Measurements from ENCODE around the gene BRD3OS. TPM values are rescaled to one million over a fixed set of nuclear protein-coding genes. Genes with fewer than 3 reads are reported as not detected.

Gene BRD3OS
- polyA plus RNA-seq, 1 donor: 21.6 TPM

DNA sequence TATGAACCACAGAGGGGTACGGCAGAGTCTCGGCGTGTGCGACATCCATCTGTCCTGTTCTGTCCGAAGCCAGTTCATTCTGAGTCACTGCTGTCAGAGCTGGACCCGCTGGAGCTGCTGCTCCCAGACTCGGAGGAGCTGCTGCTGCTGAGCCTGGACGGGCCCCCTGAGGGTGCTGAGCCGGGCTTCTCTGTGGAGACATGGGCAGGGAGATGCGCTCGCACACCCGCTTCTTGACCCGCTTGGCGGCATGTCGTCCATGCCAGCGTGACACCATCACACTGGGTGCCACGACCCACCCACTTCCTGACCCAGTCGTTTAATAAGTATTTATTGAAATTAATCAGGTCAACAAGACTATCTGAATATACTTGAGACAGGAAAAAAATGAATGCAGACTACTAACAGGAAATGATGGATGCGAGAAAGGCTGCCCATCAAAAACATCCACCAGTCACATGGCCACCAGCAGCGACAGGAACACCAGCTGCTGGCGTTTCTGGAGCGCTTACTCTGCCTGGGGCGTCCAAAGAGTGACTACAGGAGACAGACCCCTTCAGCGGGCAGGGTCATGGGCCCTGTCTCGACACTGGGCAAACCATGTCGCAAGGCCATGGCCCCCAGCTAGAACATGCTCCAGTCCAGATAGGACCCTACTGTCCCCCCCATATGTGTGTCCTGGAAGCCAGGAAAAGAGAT, 8.4 kb downstream of the BRD3OS start:
- no peak for DNase-seq

DNA sequence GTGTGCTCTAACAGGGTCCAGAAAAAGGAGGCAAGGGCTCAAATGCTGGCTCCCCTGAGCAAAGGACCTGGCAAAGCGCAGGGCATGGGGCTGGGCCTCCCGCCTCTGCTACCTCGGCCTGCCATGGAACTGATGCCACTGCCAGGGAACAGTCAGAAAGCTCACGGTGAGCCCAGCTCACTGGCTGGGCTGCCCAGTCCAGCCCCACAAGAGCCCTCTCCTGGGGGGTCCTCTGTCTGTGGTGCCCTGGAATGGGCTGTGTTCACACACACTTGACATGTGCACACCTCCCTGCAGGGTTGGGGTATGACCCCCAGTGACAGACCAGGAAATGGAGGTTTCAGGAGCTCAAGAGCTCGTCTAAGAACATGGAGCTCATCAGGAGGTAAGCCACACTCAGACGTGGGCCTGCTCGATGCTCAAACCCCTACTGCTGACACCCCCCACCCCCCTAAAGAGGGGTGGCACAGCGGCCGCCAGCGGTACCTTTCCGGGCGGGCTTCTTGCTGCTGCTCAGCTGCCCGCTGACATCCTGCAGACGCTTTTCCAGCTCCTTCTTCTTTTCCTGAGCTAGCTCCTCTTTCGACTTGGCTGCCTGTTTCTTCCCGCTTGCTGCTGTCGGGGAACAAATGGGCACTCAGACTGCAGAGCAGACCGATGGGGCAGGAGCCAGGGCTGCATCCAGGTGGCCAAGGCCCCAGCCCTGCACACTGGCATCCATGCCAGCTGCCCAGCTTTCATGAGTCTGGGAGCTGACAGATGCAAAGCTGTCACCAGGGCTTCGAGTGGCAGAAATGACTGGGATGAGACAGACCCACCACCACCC, 9.1 kb downstream of the BRD3OS start:
- DNase-seq: no peak

DNA sequence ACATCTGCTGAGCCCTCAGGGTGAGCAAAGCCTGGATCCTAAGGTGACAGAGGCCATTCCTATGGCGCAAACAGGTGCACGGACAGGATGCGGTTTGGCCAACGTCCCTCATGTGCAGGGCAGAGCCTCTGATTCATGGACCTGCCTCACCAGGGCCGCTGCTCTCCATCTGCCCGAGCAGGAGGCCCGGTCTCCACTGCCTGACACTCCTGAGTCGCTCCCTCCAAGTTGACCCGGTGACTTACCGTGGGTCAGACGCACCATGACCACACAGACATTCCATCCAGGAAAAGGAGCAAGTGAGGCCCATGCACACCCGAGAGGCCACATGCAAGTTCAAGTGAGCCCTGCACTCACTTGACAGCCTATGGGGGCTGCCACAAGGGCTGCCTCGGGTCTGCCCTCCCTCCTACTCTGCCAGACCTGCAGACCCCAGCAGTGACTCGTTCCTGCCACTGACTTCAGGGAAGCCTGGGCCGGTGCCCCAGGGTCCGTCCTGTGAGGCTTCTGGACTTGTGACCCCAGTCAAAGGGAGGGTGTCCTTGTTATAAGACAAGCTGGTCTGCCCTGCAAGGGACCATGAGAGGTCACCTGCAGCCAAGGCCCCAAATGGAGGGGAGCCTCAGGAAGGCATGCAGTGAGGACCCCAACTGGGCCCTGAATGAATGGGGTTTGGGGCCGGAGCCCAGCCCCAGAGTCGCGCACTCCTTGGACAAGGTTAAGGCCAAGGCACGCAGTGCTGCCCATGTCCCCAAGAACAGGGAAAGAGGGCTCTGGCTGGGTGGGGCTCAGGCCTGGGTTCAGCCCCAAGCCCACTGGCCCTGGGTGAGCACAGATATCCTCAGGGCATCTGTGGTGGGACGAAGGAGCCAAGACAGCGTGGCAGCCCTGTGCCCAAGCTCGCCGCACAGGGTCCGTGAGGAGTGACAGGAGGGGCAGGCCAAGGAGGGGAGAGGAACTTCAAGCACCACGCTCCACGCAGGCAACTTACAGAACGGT, 10.1 kb downstream of the BRD3OS start:
- DNase-seq: no peak

DNA sequence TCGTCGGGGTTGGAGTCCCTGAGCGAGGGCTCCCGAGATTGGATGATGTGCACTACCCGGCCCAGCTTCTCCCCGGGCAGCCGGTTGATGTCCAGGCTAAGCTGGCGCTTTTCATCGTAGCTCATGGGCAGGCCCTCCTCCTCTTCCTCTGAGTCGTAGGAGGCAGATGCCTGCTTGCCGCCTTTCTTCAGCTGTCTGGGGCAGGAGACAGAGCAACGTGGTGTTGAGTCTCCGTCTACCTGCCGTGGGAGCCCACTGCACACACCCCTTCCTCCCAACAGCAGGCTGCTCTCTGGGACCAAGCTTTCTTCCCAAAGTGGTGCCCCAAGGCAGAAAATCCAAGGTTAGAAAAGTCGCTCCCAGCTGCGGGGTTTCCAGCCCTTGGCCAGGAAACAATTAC, 10.8 kb downstream of the BRD3OS start:
- no peak for DNase-seq

GRCh38 chr9:134037641-134038040, 12.4 kb downstream of the BRD3OS start:
- no peak for DNase-seq

DNA sequence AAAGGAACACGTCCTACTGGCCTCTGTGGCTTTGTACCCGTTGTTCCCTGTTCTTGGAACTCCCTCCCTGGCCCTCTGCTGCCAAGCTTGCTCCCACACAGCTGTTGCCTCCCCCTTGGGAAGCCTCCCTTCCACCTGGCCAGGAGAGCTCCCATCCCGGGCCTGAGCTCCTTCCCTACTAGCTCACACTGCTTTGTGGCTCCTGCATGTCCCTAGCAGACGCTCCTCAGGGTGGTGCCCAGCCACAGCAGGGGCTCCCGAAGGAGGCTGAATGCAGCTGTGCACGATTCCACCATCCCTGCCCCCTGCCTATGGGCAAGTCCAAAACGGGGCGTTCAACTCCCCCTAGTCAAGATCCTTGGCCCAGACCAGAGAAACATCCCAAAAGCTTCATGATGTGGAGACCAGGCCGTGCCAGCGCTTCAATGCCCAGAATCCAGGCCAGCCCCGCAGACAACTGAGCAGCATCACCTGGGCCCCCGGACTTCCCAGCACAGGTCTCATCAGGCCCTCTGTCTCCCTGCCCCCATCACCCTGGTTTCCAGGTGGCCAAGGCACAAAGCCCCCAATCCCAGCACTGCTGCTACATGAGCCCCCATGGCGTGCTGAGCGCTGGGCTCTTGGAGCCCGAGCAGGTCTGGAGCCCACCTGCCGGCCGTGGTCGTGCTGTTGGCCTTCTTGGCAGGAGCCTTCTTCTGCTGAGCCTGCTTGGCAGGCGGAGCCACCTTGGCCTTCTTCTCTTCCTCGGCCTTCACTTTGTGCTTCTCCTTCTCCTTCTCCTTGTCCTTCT, 14.3 kb downstream of the BRD3OS start:
- DNase-seq: no peak

DNA sequence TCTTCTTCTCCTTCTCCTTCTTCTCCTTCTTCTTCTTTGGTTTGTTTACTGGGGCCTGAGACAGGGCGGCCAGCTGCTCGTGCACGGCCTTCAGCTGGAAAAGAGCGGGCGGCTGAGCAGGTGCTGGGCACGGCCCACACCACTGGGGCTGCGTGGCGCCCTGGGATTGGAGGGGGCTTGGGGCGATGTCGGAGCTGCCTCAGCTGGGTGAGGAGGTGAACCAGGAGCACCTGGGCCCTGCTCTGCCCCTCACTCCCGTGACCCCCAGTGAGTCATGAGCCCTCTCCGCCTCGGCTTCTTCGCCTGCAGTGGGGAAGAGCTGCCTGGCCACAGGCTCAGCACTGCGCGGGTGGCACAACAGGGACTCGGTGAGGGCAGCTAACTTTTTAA, 14.9 kb downstream of the BRD3OS start:
- DNase-seq: no peak

DNA sequence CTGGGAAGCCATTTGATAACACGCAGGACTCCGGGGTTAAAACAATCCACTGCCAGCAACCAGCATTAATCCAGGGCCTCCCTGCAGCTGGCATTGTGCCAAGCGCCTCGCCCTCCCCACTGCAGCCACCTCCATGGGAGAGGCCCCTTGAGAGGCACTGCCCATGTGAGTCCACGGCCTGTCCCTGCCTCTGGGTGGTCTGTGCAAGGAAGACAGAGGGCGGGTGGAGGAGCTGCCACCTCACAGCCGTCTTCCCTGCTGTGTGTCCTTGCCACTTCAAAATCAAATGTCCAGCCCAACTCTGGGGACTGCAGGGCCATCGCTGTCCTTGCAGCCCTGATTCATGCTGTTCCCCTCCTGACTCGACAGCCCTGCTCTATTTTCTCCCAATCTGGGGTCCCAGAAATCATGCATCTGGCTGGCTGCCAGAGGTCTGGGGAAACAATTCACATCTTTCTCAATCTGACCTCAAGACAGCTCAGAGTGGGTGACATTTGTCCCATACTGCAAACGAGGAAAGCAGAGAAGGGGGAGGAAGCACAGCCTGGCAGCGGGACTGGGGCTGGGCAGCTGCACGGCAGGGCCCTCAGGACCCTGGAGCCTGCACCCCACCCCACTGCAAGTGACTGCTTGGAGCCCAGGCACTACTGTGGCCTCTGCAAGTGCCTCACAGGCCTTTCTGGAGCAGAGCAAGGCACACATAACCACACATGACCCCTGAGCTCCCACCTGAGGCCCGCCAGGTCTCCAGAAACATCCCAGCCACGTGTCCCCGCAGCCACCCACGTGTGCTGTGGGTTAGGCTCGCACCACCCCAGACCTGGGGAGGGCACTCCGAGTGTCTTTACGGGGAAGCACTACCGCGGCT, 15.7 kb downstream of the BRD3OS start:
- DNase-seq: no peak

DNA sequence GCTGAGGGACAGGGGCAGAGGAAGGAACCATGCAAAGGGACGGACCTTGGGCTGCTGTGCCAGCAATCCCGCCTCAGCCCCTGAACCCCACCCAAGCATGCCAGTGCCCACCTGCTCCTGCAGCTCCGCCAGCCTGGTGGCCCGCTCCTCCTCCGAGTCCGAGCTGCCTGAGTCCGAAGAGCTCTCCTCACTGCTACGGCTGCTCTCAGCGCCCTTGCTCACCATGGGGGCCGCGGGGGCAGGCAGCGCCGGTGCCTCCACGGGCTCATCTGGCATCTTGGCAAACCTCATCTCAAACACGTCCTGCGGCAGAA, 16.3 kb downstream of the BRD3OS start:
- no peak for DNase-seq

- no peak for DNase-seq
Measured at GRCh38 chr9:134043531-134043988, 18.3 kb downstream of the BRD3OS start.

DNA sequence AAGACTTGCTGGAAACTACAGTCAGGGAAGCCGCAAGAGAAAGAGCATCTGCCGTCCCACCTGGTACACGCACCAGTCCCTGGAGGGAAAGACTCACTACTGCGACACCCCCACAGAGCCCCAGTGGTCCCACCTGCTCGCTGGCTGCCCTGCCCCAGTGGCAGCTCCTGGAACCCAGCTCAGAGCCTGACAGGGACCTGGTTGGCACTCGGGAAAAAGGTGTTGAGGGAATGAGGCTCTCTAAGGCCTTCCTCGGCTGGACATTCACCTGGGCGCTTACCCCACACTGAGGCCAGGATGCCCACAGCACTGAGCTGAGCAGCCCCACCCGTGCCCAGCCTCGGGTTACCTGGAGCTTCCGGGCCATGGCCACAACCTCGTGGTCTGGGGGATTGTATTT, 19.7 kb downstream of the BRD3OS start:
- DNase-seq: no peak

GRCh38 chr9:134045841-134046544, 20.7 kb downstream of the BRD3OS start:
- DNase-seq: no peak

DNA sequence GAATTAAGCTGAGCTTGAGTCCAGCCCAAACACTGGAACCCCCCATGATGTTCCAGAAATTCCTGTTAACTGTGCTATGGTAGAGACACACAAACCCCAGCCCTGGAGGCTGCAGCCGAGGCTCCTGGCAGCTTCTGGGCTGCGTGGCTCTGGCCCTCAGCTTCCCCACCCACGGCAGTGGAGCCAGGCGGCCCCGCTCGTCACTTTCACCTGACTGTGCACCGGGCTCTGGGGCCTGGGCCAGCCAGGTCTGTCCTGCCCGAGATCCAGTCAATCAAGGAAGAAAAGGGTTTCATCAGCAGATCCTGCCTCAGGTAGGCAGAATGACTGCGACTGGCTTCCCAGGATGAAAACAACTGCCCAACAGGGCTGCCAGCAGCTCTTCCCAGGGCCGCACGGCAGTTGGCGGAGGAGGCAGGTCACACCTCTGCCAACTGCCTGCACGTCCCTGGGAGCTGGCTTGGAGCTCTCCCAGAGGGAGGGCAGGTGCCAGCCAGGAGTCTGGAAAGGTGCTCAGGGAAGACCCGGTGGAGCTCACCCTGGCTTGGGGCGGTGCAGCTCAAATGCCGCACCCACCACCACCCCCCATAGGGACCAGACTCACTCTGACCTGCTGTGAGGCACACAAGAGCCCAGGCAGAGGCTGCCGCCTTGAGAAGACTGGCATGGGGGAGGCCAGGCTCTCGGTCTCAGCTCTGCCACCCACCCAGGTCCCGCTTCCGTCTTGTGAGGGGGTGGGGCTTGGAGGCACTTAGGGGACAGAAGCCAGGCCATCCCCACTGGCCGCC, 21.8 kb downstream of the BRD3OS start:
- no peak for DNase-seq

GRCh38 chr9:134047868-134048581, 22.7 kb downstream of the BRD3OS start:
- no peak for DNase-seq

DNA sequence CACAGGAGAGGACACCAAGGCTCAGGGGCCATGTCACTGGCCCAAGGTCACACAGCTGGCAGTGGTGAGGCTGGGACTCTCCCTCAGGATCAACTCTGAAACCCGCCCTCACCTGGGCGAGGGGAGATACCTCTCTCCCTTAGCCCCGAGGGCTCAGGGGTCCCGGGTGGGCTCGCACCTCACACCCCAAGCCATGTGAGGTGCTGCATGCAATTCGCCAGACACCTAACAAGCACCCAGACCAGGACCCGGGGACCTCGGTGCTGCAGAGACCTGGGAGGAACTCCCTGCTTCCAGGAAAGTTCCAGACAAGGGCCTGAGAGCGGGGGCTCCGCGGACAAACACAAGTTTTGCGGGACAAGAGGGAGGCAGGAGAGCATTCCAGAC, 23.3 kb downstream of the BRD3OS start:
- no peak for DNase-seq

DNA sequence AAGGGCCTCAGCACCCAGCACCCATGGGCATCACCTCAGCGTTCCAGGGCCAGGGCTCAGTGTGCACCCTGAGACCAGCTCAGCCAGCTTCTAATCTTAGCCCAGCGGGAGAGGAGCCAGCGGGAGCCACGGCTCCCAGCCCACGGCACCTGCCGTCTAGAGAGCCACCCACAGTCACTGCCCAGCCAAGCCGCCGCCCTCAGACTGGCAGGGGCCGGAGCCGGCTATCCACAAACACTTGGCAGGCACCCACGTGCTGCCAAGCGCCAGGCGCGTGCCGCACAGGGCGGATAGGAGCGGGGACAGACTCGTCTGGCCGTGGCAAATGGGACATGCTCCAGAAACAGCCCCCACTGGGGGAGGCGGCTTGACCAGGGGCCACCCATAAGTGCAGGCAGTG, 24.0 kb downstream of the BRD3OS start:
- DNase-seq: no peak

DNA sequence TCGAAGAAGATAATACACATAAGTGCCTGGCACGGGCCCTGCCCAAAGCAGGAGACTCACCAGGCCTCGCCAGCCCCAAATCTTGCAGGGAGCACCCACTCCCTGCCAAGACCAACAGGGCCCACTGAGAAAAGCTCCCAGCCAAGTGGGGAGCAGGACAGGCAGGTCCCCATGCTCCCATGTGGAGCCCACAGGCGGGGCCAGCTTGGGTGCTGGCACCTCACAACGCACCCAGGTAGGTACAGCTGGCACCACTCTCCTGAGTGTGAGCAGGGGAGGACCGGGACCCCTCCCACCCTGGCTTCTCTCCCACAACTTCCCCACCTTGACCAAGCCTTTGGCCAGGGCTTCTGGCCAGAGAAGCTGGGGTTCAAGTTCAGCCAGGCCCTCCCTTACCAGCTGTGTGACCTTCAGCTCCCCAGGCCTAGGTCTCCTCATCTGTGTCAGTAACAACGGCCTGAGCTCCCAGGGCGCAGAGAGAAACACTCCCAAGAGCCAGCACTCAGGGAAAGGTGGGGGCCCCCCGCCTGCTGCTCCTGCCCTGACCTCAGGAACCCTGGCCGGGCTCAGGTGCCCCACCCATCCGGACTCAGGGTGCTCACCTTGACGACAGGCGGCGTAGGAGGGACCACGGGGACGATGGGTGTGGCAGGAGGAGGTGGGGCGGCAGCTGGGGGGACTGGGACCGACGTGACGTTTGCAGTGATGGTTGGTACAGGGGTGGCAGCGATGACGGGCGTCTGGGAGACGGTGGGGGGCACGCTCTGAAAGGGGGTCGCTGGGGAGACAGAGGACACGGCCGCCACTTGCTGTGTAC, 24.7 kb downstream of the BRD3OS start:
- no peak for DNase-seq

DNA sequence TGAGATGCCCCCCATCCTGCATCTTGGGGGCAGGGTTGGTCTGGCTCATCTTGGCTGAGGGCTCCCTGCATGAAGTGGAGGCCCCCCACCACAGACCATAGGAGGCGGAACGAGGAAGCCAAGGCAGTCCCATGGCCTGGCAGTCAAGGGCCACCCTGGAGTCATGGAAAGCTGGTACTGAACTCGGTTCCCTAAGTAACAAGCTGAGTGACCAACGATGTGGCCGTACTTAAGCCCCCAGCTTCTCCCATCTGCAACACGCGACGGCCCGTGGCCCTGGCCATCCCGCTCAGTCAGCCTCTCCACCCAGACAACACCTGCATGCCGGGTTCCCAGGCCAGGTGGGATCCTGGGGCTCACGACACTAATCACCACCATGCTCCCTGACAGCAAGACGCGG, 25.4 kb downstream of the BRD3OS start:
- no peak for DNase-seq
